ENCODE results near the gene RAB11FIP3.

DNA sequence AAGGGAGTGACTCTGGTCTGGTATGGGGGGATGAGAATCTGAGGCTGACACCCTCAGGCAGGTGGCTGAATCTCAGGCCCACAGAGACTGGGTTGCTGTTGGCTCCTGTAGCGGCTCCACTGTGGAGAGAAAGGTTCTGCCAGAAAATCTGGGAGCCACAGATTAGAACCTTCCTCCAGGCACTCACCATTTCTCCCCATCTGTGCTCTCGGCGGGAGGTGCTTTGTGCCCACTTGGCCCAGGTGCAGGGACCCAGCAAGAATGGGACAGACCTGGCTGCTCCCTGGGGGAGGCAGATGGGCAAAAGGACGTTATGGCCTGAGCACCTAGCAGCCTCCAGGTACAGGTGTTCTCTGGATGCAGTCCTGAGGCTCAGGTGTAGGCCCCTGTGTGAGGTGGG, 20.1 kb downstream of the RAB11FIP3 start:
- TF ChIP-seq, protein P1, sequence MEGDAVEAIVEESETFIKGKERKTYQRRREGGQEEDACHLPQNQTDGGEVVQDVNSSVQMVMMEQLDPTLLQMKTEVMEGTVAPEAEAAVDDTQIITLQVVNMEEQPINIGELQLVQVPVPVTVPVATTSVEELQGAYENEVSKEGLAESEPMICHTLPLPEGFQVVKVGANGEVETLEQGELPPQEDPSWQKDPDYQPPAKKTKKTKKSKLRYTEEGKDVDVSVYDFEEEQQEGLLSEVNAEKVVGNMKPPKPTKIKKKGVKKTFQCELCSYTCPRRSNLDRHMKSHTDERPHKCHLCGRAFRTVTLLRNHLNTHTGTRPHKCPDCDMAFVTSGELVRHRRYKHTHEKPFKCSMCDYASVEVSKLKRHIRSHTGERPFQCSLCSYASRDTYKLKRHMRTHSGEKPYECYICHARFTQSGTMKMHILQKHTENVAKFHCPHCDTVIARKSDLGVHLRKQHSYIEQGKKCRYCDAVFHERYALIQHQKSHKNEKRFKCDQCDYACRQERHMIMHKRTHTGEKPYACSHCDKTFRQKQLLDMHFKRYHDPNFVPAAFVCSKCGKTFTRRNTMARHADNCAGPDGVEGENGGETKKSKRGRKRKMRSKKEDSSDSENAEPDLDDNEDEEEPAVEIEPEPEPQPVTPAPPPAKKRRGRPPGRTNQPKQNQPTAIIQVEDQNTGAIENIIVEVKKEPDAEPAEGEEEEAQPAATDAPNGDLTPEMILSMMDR (IDR thresholded peaks at IDR 0.05), result no peak
- TF ChIP-seq POLR2A (IDR thresholded peaks at IDR 0.05) (no peak), EP300 (IDR thresholded peaks at IDR 0.05) (no peak)

Data from stomach (tissue), 4 donors.